H54 (cell line): ENCODE results near the gene TSHZ1.

Source experiments
- DNase-seq: peaks from one replicate; pipeline ENCODE4 v3.0.0; 2011; ENCODE audit warnings: low spot score, mixed read lengths; ENCODE audit not compliant: insufficient read length
- FAIRE-seq: peaks from 3 replicates; lab custom pipeline; 2011; peaks lifted over from hg19 to GRCh38; lab: Jason Lieb, UNC
- POLR2A ChIP-seq: IDR thresholded peaks from 2 replicates; pipeline ENCODE4 v1.6.1; 2011; ENCODE audit warnings: low read depth, mild to moderate bottlenecking, low read length

The TSHZ1 gene

GRCh38 chr18:75277610-75277928 is 67.0 kb downstream of the TSHZ1 start:
- DNase-seq (no peak), FAIRE-seq (no peak)
- TF ChIP-seq POLR2A = no peak

- TF ChIP-seq POLR2A = no peak
- DNase-seq (no peak), FAIRE-seq (no peak)
Measured at GRCh38 chr18:75279381-75279780, 68.8 kb downstream of the TSHZ1 start.

- DNase-seq = no peak
- no peak for TF ChIP-seq POLR2A
- no peak for FAIRE-seq
Measured at GRCh38 chr18:75280427-75281280, 70.1 kb downstream of the TSHZ1 start.

GRCh38 chr18:75282746-75283145 is 72.1 kb downstream of the TSHZ1 start:
- FAIRE-seq = no peak
- TF ChIP-seq POLR2A = no peak
- no peak for DNase-seq

- no peak for FAIRE-seq
- no peak for DNase-seq
- TF ChIP-seq POLR2A = no peak
Measured at GRCh38 chr18:75283731-75284130, 73.1 kb downstream of the TSHZ1 start.

- TF ChIP-seq POLR2A = no peak
- DNase-seq = no peak
- FAIRE-seq = no peak
Measured at GRCh38 chr18:75284566-75284965, 74.0 kb downstream of the TSHZ1 start.

GRCh38 chr18:75285876-75286275 is 75.3 kb downstream of the TSHZ1 start:
- no peak for DNase-seq
- no peak for TF ChIP-seq POLR2A
- FAIRE-seq = no peak

GRCh38 chr18:75287006-75287405 is 76.4 kb downstream of the TSHZ1 start:
- DNase-seq = no peak
- no peak for FAIRE-seq
- TF ChIP-seq POLR2A = no peak

- no peak for TF ChIP-seq POLR2A
- no peak for DNase-seq
- FAIRE-seq = no peak
Measured at GRCh38 chr18:75287700-75288099, 77.1 kb downstream of the TSHZ1 start.

GRCh38 chr18:75289761-75290160 is 79.2 kb downstream of the TSHZ1 start:
- no peak for TF ChIP-seq POLR2A
- no peak for DNase-seq
- no peak for FAIRE-seq

GRCh38 chr18:75290737-75291358 is 80.3 kb downstream of the TSHZ1 start:
- no peak for TF ChIP-seq POLR2A
- DNase-seq (no peak), FAIRE-seq (no peak)

GRCh38 chr18:75291460-75291859 is 80.9 kb downstream of the TSHZ1 start:
- FAIRE-seq (no peak), DNase-seq (no peak)
- no peak for TF ChIP-seq POLR2A

GRCh38 chr18:75293591-75293990 is 83.0 kb downstream of the TSHZ1 start:
- no peak for TF ChIP-seq POLR2A
- DNase-seq (no peak), FAIRE-seq (no peak)

GRCh38 chr18:75297731-75298130 is 87.1 kb downstream of the TSHZ1 start:
- no peak for FAIRE-seq
- no peak for TF ChIP-seq POLR2A
- DNase-seq = no peak

GRCh38 chr18:75304678-75305557 is 94.3 kb downstream of the TSHZ1 start:
- TF ChIP-seq POLR2A = no peak
- no peak for FAIRE-seq
- no peak for DNase-seq
